Heart left ventricle (tissue), 13 donors: ENCODE results near the gene KCNAB2.

Experiments
- POLR2A ChIP-seq, 2 donors: fragments of 450-650 bp; IDR thresholded peaks; one replicate each; pipeline ENCODE4 v1.6.1; 2017; ENCODE audit warnings: antibody characterized with exemption in 2 of 2, mild to moderate bottlenecking in 2 of 2, moderate library complexity in 2 of 2
- TF ChIP-seq, protein P1 (sequence below), 12 donors: fragments of 200-600 bp; sonication (generic) in 4 of 12; IDR thresholded peaks; one replicate each; pipeline versions ENCODE4 v1.5.0 to v1.8.0; 2018 to 2022; ENCODE audit warnings: antibody characterized with exemption in 12 of 12, mild to moderate bottlenecking in 5 of 12
- donor health status: ischemic (EF 13 %, LVEDD 7.1; RV severe dilation, severe dysfunction).
- donor health status: DM: no; HTN: yes; CAD: no.
- donor health status: DM: no; HTN: no; CAD: no.
- donor health status: ischemic (EF 25% LVEDD 6.9; RV normal size, moderate dysfunction).
- donor health status: ischemic (EF 25% LVEDD 5.7; RV mildly dilated, moderate dysfunction).
- donor health status: ischemic (EF 35%, LVEDD 5.7; RV mildly dilated, moderate dysfunction).
- donor health status: nonischemic (EF 11% LVEDD 7.7; RV severe dilation, severe dysfunction).
- donor health status: DM: yes; HTN: yes; CAD: no.
- donor health status: PGD.
- donor health status: ischemic (EF 29% LVEDD 5.4; RV normal size, mild dysfunction).
- donor health status: nonischemic (EF 23%, LVEDD 6.1; RV moderate dilation, normal function).

- no peak for TF ChIP-seq POLR2A (IDR thresholded peaks at IDR 0.05)
- TF ChIP-seq, protein P1, sequence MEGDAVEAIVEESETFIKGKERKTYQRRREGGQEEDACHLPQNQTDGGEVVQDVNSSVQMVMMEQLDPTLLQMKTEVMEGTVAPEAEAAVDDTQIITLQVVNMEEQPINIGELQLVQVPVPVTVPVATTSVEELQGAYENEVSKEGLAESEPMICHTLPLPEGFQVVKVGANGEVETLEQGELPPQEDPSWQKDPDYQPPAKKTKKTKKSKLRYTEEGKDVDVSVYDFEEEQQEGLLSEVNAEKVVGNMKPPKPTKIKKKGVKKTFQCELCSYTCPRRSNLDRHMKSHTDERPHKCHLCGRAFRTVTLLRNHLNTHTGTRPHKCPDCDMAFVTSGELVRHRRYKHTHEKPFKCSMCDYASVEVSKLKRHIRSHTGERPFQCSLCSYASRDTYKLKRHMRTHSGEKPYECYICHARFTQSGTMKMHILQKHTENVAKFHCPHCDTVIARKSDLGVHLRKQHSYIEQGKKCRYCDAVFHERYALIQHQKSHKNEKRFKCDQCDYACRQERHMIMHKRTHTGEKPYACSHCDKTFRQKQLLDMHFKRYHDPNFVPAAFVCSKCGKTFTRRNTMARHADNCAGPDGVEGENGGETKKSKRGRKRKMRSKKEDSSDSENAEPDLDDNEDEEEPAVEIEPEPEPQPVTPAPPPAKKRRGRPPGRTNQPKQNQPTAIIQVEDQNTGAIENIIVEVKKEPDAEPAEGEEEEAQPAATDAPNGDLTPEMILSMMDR (IDR thresholded peaks at IDR 0.05): no peak
These were observed 25.5 kb downstream of the KCNAB2 start for GRCh38 chr1:6071219-6071618.
